GM19025 (cell line): Measurements from ENCODE around the gene LIN7B.

Experiments
- ATAC-seq: cut with Tn5 transposase; IDR thresholded peaks from one replicate; pipeline ENCODE4 v1.9.1; 2021; ENCODE audit warnings: mild to moderate bottlenecking, low read depth, moderate library complexity; ENCODE audit not compliant: unreplicated experiment

The LIN7B gene

GRCh38 chr19:49160450-49161189 is 46.5 kb downstream of the LIN7B start:
- no peak for ATAC-seq

- no peak for ATAC-seq
Measured at GRCh38 chr19:49161987-49162386, 47.8 kb downstream of the LIN7B start.

GRCh38 chr19:49165111-49165750 is 51.1 kb downstream of the LIN7B start:
- no peak for ATAC-seq

- ATAC-seq, result no peak
Measured at GRCh38 chr19:49165865-49166301, 51.7 kb downstream of the LIN7B start.

GRCh38 chr19:49167857-49168409 is 53.8 kb downstream of the LIN7B start:
- ATAC-seq, result no peak
